ENCODE results near the gene NCAM2. TPM values are rescaled to one million over a fixed set of nuclear protein-coding genes. Genes with fewer than 3 reads are reported as not detected.

Gene NCAM2
- total RNA-seq, 4 donors from 2014 or later: 0.96 to 1.6 TPM; not detected in 2

- Histone ChIP-seq H3K36me3 (no peaks in the 10 kb centered on the region), H3K27me3 (no peaks in the 10 kb centered on the region), H3K9me3 (no peaks in the 10 kb centered on the region), H3K4me3 (no peak overlapping the region), H3K4me1 (no peaks in the 10 kb centered on the region), H3K27ac (no peak overlapping the region)
- in situ Hi-C loops (cut with MboI; ENCODE audit: low pct_ligation_motif_present in 1 of 4, low pct_unique_long_range_greater_than_20kb in 1 of 4, low sequenced_read_pairs in 3 of 4): no loop called here
- intact Hi-C loops (cut with DNase I; ENCODE audit: low total_unique reads): no loop called here
- 70 to 74% methylated on average over 2 to 3 of the region's 3 CpGs for WGBS, 2 donors (ENCODE audit: low coverage in 1 of 2)
- no peak for TF ChIP-seq EP300 (IDR thresholded peaks at IDR 0.05; ENCODE audit: low read depth)
- no peak for TF ChIP-seq CTCF (IDR thresholded peaks at IDR 0.05)
- TF ChIP-seq POLR2AphosphoS5 (IDR thresholded peaks at IDR 0.05): no peak
- TF ChIP-seq POLR2A (IDR thresholded peaks at IDR 0.05): no peak
- DNase-seq: no peak
These were observed 124.5 kb downstream of the NCAM2 start for GRCh38 chr21:21122680-21123079.

- Histone ChIP-seq H3K4me1 (no peaks in the 10 kb centered on the region), H3K4me3 (no peak overlapping the region), H3K27ac (no peak overlapping the region), H3K27me3 (no peaks in the 10 kb centered on the region), H3K9me3 (peaks cover 0 to 3% of the 10 kb centered on the region in 2 donors), H3K36me3 (no peaks in the 10 kb centered on the region)
- no peak for DNase-seq
- in situ Hi-C loops (cut with MboI; ENCODE audit: low pct_ligation_motif_present in 1 of 4, low pct_unique_long_range_greater_than_20kb in 1 of 4, low sequenced_read_pairs in 3 of 4) (no loop called here), intact Hi-C loops (cut with DNase I; ENCODE audit: low total_unique reads) (no loop called here)
- TF ChIP-seq POLR2AphosphoS5 (IDR thresholded peaks at IDR 0.05) (no peak), CTCF (IDR thresholded peaks at IDR 0.05) (no peak)
These were observed 134.2 kb downstream of the NCAM2 start for GRCh38 chr21:21132390-21132789.

DNA sequence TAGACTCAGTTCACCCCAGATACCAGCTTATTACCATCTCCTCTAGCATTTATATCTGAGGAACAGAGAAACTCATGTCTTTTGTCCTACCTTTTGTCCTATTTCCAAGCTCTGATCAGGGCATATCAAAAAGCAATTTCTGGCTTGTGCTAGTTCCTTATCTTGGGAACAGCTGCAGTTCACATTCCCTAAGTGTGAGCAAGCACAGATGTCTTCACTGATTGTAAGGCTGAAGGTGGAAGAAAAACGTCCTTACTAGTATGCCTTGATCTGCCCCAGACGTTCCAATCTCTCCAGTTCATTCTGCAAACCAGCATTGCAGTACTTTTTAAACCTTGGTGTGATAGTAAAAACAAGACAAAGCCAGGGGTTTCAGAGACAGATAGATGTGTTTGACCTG is 139.8 kb downstream of the NCAM2 start:
- Histone ChIP-seq H3K36me3 (no peaks in the 10 kb centered on the region), H3K9me3 (no peaks in the 10 kb centered on the region), H3K4me1 (no peaks in the 10 kb centered on the region), H3K4me3 (no peak overlapping the region), H3K27me3 (no peaks in the 10 kb centered on the region), H3K27ac (no peak overlapping the region)
- TF ChIP-seq EP300 (IDR thresholded peaks at IDR 0.05; ENCODE audit: low read depth): no peak
- TF ChIP-seq POLR2AphosphoS5 (IDR thresholded peaks at IDR 0.05): no peak
- TF ChIP-seq POLR2A (IDR thresholded peaks at IDR 0.05): no peak
- TF ChIP-seq CTCF (IDR thresholded peaks at IDR 0.05): no peak
- WGBS, 2 donors (ENCODE audit: low coverage in 1 of 2): 15 to 33% methylated on average over 1 to 2 of the region's 2 CpGs
- in situ Hi-C loops (cut with MboI; ENCODE audit: low pct_ligation_motif_present in 1 of 4, low pct_unique_long_range_greater_than_20kb in 1 of 4, low sequenced_read_pairs in 3 of 4): no loop called here
- intact Hi-C loops (cut with DNase I; ENCODE audit: low total_unique reads): no loop called here
- no peak for DNase-seq

DNA sequence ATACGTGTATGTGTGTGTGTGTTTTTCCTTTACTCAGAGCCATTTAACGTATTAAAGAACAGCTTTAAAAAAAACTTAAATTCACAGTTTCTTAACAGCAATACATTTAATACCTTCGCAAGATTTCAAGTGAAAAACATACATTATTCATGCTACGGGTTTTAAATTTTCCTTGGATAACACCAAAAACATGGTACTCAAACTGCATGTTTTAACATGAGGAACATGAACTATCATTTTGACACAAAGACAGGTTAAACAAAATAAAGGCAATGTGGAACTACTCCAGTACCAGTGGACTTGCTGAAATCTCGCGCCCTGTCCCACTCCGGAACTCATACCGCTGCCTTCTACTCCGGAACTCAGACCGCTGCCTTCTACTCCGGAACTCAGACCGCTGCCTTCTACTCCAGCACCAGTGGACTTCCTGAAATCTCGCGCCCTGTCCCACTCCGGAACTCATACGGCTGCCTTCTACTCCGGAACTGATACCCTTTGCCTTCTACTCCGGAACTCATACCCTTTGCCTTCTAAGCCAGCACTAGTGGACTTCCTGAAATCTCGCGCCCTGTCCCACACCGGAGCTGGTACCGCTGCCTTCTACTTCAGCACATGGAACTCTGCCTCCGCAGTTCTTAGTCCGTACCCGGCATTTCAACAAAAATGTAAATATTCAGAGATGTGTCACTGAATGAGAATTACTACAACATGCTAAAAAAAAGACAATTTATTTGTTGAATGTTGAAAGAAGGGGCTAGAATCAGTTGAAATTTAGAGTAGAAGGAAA is 148.6 kb downstream of the NCAM2 start:
- no peak overlapping the region for H3K27ac ChIP-seq
- in situ Hi-C loops (cut with MboI; ENCODE audit: low pct_ligation_motif_present in 1 of 4, low pct_unique_long_range_greater_than_20kb in 1 of 4, low sequenced_read_pairs in 3 of 4): no loop called here
- no peaks in the 10 kb centered on the region for H3K27me3 ChIP-seq
- no peaks in the 10 kb centered on the region for H3K36me3 ChIP-seq
- no peaks in the 10 kb centered on the region for H3K9me3 ChIP-seq
- intact Hi-C loops (cut with DNase I; ENCODE audit: low total_unique reads): no loop called here
- H3K4me3 ChIP-seq: no peak overlapping the region
- no peak for DNase-seq
- TF ChIP-seq POLR2A (IDR thresholded peaks at IDR 0.05) (no peak), POLR2AphosphoS5 (IDR thresholded peaks at IDR 0.05) (no peak), EP300 (IDR thresholded peaks at IDR 0.05; ENCODE audit: low read depth) (no peak), CTCF (IDR thresholded peaks at IDR 0.05) (no peak)
- WGBS, 2 donors (ENCODE audit: low coverage in 1 of 2): 94 to 95% methylated on average over 25 of the region's 25 CpGs
- no peaks in the 10 kb centered on the region for H3K4me1 ChIP-seq
